Activated naive CD8-positive, alpha-beta T cell (primary cell): Measurements from ENCODE around the gene ACACB.
A peak's percentile ranks its signal among the peaks of the same experiment; 100 is the strongest.

Source experiments
- H3K27ac Mint-ChIP-seq: one replicate; pipeline ENCODE4 v1.8.0; 2021; ENCODE audit warnings: mixed read lengths
- H3K27me3 Mint-ChIP-seq: one replicate; pipeline ENCODE4 v1.8.0; 2021; ENCODE audit warnings: mixed read lengths
- H3K36me3 Mint-ChIP-seq: one replicate; pipeline ENCODE4 v1.8.0; 2021; ENCODE audit warnings: mixed read lengths
- H3K4me1 Mint-ChIP-seq: one replicate; pipeline ENCODE4 v1.8.0; 2021; ENCODE audit warnings: low read depth, mixed read lengths
- H3K4me3 Mint-ChIP-seq: one replicate; pipeline ENCODE4 v1.8.0; 2021; ENCODE audit warnings: mild to moderate bottlenecking, mixed read lengths
- H3K9me3 Mint-ChIP-seq: one replicate; pipeline ENCODE4 v1.8.0; 2021; ENCODE audit warnings: low read depth, mixed read lengths

ACACB gene

GRCh38 chr12:109115758-109116610 is at the start of gene ACACB:
ACACB (plus strand) TSS chr12:109116587; CDS start chr12:109139406, 22,819 bp downstream.
- Mint-ChIP-seq H3K4me3 (peak within 1 kb of the TSS; percentile 48), H3K36me3 (no peaks in the 10 kb centered on the region), H3K9me3 (no peaks in the 10 kb centered on the region), H3K4me1 (peaks cover 36% of the 10 kb centered on the region), H3K27ac (no peak within 1 kb of the TSS), H3K27me3 (no peaks in the 10 kb centered on the region)

- Mint-ChIP-seq H3K27ac (no peak overlapping the region), H3K27me3 (no peaks in the 10 kb centered on the region), H3K9me3 (peaks cover under 1% of the 10 kb centered on the region), H3K4me3 (no peak overlapping the region), H3K36me3 (peaks cover 16% of the 10 kb centered on the region), H3K4me1 (no peaks in the 10 kb centered on the region)
Measured at GRCh38 chr12:109069307-109070271, 46.8 kb upstream of the ACACB start.

GRCh38 chr12:109074866-109075265 is 41.5 kb upstream of the ACACB start:
- H3K36me3 Mint-ChIP-seq = peaks cover 39% of the 10 kb centered on the region
- H3K27me3 Mint-ChIP-seq = no peaks in the 10 kb centered on the region
- H3K27ac Mint-ChIP-seq = no peak overlapping the region
- no peaks in the 10 kb centered on the region for H3K4me1 Mint-ChIP-seq
- H3K9me3 Mint-ChIP-seq = peaks cover 13% of the 10 kb centered on the region
- no peak overlapping the region for H3K4me3 Mint-ChIP-seq

GRCh38 chr12:109082751-109083150 is 33.6 kb upstream of the ACACB start:
- no peak overlapping the region for H3K4me3 Mint-ChIP-seq
- no peaks in the 10 kb centered on the region for H3K4me1 Mint-ChIP-seq
- H3K36me3 Mint-ChIP-seq = peaks cover 18% of the 10 kb centered on the region
- peaks cover 8% of the 10 kb centered on the region for H3K9me3 Mint-ChIP-seq
- H3K27me3 Mint-ChIP-seq = no peaks in the 10 kb centered on the region
- H3K27ac Mint-ChIP-seq = no peak overlapping the region

- H3K27me3 Mint-ChIP-seq = no peaks in the 10 kb centered on the region
- H3K27ac Mint-ChIP-seq = no peak overlapping the region
- peaks cover 9% of the 10 kb centered on the region for H3K36me3 Mint-ChIP-seq
- H3K4me3 Mint-ChIP-seq = no peak overlapping the region
- H3K9me3 Mint-ChIP-seq = peaks cover 3% of the 10 kb centered on the region
- H3K4me1 Mint-ChIP-seq = no peaks in the 10 kb centered on the region
Measured at GRCh38 chr12:109084425-109084824, 32.0 kb upstream of the ACACB start.

- Mint-ChIP-seq H3K4me1 (peaks cover 4% of the 10 kb centered on the region), H3K9me3 (no peaks in the 10 kb centered on the region), H3K4me3 (no peak overlapping the region), H3K36me3 (no peaks in the 10 kb centered on the region), H3K27me3 (no peaks in the 10 kb centered on the region), H3K27ac (no peak overlapping the region)
Measured at GRCh38 chr12:109085590-109085989, 30.8 kb upstream of the ACACB start.

GRCh38 chr12:109087250-109087649 is 29.1 kb upstream of the ACACB start:
- Mint-ChIP-seq H3K9me3 (no peaks in the 10 kb centered on the region), H3K36me3 (no peaks in the 10 kb centered on the region), H3K4me1 (peaks cover 15% of the 10 kb centered on the region), H3K27ac (no peak overlapping the region), H3K27me3 (no peaks in the 10 kb centered on the region), H3K4me3 (no peak overlapping the region)

- Mint-ChIP-seq H3K9me3 (no peaks in the 10 kb centered on the region), H3K4me3 (peak overlapping the region; percentile 7), H3K27ac (peak overlapping the region; percentile 61), H3K4me1 (peaks cover 31% of the 10 kb centered on the region), H3K36me3 (peaks cover 4% of the 10 kb centered on the region), H3K27me3 (no peaks in the 10 kb centered on the region)
Measured at GRCh38 chr12:109088818-109089217, 27.6 kb upstream of the ACACB start.

GRCh38 chr12:109089683-109090082 is 26.7 kb upstream of the ACACB start:
- H3K4me1 Mint-ChIP-seq = peaks cover 32% of the 10 kb centered on the region
- H3K4me3 Mint-ChIP-seq = peak overlapping the region; percentile 13
- peaks cover 4% of the 10 kb centered on the region for H3K36me3 Mint-ChIP-seq
- no peaks in the 10 kb centered on the region for H3K27me3 Mint-ChIP-seq
- H3K9me3 Mint-ChIP-seq = no peaks in the 10 kb centered on the region
- H3K27ac Mint-ChIP-seq = peak overlapping the region; percentile 61

GRCh38 chr12:109092497-109093021 is 23.8 kb upstream of the ACACB start:
- Mint-ChIP-seq H3K27ac (peak overlapping the region; percentile 88), H3K36me3 (peaks cover 4% of the 10 kb centered on the region), H3K9me3 (no peaks in the 10 kb centered on the region), H3K4me1 (peaks cover 32% of the 10 kb centered on the region), H3K4me3 (peak overlapping the region; percentile 95), H3K27me3 (no peaks in the 10 kb centered on the region)

- H3K36me3 Mint-ChIP-seq = peaks cover 4% of the 10 kb centered on the region
- no peaks in the 10 kb centered on the region for H3K27me3 Mint-ChIP-seq
- H3K4me3 Mint-ChIP-seq = peak within 1 kb of the TSS; percentile 95
- H3K27ac Mint-ChIP-seq = peak within 1 kb of the TSS; percentile 88
- H3K4me1 Mint-ChIP-seq = peaks cover 32% of the 10 kb centered on the region
- H3K9me3 Mint-ChIP-seq = no peaks in the 10 kb centered on the region
Measured at GRCh38 chr12:109093022-109093918, 23.1 kb upstream of the ACACB start, which contains the start of gene ALKBH2. ALKBH2 (minus strand) TSS chr12:109093472; CDS start chr12:109092786, 686 bp downstream.

GRCh38 chr12:109097140-109097434 is 19.3 kb upstream of the ACACB start:
- H3K4me1 Mint-ChIP-seq = peaks cover 39% of the 10 kb centered on the region
- H3K27ac Mint-ChIP-seq = no peak overlapping the region
- no peaks in the 10 kb centered on the region for H3K9me3 Mint-ChIP-seq
- H3K27me3 Mint-ChIP-seq = no peaks in the 10 kb centered on the region
- peaks cover 10% of the 10 kb centered on the region for H3K36me3 Mint-ChIP-seq
- H3K4me3 Mint-ChIP-seq = peak overlapping the region; percentile 89

- peaks cover 34% of the 10 kb centered on the region for H3K4me1 Mint-ChIP-seq
- no peaks in the 10 kb centered on the region for H3K9me3 Mint-ChIP-seq
- peaks cover 7% of the 10 kb centered on the region for H3K36me3 Mint-ChIP-seq
- H3K27me3 Mint-ChIP-seq = no peaks in the 10 kb centered on the region
- peak within 1 kb of the TSS; percentile 89 for H3K4me3 Mint-ChIP-seq
- H3K27ac Mint-ChIP-seq = peak within 1 kb of the TSS; percentile 94
Measured at GRCh38 chr12:109097435-109098182, 18.8 kb upstream of the ACACB start, which contains the start of gene UNG. UNG (plus strand) TSS chr12:109097597; CDS start chr12:109097680, 83 bp downstream.
